Activated naive CD4-positive, alpha-beta T cell treated with anti-CD3 and anti-CD28 coated beads, Interleukin-2, amount 50 U/mL, for 16 hours (primary cell): Measurements from ENCODE around the gene CLN6.
"Not testable (repeated sequence)": the region's sequence is repeated elsewhere in the genome, so short reads cannot be mapped to it uniquely, and the experiment has no call there.

Experiments used
- DNase-seq: peaks from one replicate; pipeline ENCODE4 v3.0.0-alpha.2; 2020

The CLN6 gene

DNA sequence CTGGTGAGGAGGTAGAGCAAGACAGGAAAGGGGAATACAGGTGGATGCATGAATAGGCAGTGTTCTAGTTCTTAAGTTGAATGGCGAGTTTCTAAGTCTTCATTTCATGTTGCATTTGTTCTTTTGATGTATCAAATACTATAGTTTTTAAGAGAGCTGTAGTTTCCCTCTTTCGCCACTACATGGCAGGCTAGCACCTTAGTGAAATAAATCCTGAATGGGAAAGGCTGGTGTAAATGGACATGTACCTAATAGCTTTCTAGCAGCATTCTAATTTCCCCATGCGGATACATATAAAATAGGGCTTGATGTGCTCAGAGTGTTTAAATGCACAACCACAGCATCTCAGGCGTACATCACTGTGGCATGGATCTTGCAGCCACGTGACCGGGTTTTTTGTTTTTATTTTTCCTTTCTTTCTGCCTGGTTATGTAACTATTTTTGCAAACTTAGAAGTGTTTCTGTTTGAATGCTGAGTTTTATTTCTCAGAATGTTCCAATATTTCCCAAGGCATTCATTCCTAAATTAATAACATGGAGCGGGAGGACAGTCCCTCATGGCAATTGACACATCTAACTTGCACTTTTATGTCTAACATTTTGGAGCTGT is 23.5 kb upstream of the CLN6 start:
- peak; percentile 23 for DNase-seq

DNA sequence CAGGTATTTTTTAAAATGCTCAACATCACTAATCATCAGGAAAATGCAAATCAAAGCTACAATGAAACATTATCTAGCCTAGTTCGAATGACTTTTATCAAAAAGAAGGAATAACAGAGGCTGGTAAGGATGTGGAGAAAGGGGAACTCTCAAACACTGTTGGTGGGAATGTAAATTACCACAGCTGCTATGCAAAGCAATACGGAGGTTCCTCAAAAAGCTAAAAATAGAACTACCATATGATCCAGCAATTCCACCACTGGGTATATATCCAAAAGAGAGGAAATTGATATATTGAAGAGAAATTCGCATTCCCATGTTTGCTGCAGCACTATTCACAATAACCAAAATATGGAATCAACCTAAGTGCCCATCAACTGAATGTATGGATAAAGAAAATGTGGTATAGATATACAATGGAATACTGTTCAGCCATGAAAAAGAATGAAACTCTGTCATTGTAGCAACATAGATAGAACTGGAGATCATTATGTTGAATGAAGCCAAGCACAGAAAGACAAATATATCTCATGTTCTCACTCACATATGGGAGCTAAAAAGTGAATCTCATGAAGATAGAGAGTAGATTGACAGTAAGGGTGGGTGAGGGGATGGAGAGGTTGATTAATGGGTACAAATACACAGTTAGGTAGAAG is 19.7 kb upstream of the CLN6 start:
- no peak for DNase-seq

DNA sequence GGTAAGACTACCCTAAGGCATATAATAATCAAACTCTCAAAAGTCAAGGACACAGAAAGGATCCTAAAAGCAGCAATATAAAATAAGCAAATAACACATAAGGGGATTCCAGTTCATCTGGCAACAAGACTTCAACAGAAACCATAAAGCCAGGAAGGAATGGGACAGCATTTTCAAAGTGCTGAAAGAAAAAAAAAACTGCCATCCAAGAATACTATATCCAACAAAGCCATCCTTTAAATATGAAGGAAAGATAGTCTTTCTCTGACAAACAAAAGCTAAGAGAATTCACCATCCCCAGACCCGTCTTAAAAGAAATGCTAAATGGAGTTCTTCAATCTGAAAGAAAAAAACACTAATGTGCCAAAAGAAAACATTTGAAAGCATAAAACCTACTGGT is 14.7 kb upstream of the CLN6 start:
- DNase-seq: no peak

DNA sequence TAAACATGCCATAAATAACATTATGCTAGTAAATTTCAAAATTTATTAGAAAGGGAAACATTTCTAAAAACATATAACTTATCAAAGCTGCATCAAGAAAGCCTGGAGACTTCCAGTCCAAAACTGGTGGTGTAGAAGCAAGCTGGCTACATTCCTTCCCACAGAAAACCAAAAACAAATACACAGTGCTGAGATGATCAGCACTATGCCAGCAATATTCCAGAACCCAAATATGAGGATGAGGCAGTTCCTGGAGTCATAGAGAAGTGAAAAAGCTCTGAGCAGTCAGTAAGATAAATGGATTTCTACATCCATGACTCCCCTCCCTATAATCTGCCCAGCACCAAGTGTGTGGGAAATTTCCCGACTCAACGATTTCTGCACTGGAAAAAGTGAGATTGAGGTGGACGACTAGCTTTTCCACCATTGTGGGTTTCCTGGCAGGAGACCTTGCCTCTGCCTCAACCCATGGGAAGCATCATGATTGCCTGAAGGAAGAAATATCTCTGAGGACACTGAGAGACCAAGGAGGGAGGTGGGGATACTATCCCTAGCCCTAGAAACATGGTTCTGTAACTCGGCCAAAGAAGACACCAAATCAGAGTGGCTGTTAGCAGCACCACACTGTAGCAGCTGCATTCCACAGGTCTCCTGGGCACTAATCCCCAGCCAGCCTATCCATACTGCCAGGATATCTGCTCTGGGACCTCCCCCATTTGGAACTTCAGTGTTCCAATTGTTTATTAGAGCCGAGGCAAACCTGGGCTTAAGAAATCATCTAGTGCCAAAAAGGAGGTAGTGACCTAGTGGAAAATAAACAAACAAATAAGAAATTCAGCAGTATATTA is 11.8 kb upstream of the CLN6 start:
- DNase-seq: no peak

DNA sequence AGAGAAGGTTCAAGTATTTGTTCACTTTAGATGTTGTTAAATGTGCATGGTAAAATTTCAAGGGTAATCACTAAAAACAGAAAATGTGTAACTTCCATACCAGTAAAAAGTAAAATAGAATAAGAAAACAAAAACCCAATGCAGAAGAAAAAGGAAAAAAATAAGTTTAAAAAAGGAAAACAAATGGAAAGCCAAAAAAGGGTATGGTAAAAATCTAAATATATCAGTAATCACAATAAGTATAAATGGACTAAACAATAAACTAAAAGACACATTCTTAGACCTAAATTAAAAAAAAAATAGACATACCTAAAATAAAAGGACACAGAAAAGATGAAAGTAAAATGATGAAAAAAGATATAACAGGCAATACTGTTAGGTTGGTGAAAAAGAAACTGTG is 9.5 kb upstream of the CLN6 start:
- DNase-seq: no peak

DNA sequence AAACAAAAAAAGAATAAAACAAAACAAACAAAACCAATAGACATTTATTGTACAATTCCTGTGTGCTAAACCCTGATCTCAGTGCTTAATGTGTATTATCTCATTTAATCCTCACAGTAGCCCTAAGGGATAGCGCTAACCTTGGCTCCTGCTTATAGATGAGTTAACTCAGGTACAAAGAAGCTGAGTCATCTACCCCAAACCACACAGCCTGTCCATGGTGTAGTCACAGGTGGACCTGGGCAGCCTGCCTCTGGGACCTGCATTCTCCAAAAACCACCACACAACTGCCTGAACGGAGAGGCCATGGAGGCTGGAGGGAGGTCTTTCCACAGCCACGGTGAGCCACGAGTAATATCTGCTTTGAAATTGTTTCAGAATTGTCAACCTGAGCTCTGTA is 5.5 kb upstream of the CLN6 start:
- DNase-seq: no peak

DNA sequence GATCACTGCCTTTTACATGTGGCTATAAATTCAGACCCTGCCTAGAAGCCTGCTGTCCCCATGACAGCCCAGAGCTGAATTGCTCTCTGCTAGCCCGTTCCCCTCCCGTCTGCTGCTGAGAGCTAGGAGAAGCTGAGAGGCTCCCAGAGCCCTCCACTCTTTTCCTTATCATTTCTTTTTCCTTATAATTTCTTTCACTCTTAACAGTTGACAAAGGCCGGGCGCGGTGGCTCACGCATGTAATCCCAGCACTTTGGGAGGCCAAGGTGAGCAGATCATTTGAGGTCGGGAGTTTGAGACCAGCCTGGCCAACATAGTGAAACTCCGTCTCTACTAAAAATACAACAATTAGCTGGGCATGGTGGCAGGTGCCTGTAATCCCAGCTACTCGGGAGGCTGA is 5.0 kb upstream of the CLN6 start:
- not testable (repeated sequence) for DNase-seq

DNA sequence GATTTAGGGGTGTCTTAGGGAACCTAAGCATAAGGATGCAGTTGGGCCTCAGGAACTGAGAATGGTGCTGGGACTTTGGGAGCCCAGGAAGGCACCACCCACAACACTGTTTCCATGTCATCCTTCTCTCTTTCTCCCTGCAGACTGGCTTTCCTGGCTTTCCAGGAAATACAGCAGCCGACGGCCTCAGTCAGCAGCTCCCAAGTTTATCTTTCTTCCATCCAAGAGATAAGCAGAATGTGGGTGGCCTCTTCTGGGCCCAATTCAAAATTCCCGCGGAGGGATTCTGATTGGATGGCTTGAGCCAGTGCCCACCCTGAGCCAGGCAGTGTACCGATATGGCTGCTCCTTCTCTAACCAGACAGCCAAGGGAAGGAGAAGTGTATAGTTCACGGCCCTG is 4.5 kb upstream of the CLN6 start:
- no peak for DNase-seq

DNA sequence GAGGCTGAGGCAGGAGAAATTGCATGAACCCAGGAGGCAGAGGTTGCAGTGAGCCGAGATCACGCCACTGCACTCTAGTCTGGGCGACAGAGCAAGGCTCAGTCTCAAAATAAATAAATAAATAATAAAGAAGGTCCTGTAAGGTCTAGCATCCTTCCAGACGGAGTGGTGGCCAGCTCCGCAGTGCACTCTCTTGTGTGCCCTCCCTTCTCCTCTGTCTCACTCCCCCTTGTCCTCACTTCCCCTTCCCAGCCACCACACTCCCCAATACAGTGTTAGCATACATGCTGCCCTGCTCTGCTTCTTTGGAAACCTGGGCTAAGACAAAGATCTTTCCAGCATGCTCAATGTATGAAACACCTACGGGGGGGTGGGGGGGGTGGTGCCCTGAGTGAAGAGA is 3.4 kb upstream of the CLN6 start:
- DNase-seq: no peak

DNA sequence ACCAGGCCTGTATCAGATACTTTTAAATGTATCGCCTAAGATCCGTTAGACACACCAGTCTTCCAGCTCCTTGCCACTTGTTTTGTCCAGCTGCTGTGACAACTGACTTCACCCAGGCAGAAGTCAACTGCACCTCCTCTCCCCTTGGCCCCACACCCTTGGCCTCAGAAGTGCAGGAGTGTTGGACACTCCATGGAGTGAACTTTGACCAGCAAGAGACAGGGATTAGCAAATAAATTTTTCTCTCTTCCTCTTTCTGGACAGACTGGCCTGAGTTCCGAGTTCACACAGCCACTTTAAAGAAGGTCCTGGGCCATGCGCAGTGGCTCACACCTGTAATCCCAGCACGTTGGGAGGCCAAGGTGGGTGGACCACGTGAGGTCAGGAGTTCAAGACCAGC is 2.9 kb upstream of the CLN6 start:
- DNase-seq: no peak

DNA sequence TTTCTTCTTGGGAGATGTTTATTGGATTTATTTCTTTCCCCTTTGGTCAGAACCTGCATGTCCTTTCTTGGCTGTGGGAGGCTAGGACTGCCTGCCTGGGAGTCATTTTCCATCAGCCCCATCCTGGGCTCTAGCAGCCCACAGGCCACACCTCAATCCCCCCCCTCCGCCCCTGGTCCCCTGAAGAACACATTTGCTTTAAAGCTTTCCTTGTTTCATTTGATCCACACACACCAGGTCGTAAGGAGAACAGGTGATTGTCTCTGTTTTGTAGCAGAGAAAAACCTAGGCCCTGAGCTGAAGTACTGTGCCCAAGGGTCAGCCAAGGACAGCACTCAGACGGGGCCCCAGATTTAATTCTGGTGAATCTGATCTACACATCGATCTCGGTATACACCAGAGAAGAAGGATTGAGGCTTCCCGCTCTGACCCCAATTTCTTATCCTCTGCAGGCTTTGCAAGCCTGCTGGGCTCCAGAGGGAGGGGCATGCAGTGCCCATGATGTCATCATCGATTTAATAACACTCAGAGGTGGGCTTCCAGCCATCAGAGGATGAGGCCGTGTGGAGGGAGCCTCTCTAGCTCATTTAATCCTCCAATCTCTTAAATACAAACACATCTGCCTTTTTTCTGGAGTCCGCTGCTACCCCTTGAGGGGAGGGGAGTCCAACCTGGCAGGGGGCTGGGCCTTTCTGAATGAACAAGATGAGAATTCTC is 1.7 kb upstream of the CLN6 start:
- no peak for DNase-seq

DNA sequence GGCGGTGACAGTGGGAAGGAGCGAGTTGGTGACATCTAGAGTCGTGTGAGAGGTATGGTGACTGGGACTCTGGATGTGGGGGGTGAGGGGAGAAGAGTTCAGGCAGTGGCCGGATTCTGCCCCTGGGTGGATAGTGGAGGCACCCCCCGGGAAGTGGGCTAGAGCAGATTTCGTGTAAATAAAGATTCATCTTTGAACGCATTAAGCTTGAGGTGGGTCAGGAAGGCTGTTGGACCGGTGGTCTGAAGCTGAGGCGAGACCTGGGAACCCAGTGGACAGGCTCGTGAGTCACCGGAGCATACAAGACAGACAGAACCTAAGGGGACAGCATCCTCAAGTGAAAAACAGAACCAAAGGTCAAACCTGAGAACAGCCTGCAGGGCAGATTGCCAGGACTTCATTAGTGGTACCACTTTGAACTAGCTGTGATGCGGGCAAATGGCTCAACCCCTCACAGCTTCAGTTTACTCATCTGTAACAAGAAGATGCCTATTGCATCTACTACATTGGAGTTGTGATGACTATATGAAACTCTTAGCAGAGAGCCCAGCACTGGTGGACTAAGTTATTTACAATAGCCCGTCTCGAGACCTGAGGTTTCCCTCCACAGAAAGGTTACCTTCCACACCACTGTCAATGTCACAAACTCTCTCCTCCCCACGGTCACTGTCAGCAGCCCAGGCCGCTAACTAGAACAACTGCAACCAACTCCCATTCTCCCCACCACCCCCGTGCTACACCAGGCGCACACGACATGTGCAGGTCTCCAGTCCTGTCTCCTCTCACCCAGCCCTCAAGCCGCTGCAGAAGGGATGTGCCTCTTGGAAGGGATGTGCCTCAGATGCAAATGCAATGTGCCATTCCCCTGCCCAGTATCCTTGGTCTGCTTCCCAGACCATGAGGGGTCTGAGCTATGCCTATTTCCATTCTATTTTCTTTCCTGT is 901 bp upstream of the CLN6 start:
- DNase-seq: peak; percentile 28

DNA sequence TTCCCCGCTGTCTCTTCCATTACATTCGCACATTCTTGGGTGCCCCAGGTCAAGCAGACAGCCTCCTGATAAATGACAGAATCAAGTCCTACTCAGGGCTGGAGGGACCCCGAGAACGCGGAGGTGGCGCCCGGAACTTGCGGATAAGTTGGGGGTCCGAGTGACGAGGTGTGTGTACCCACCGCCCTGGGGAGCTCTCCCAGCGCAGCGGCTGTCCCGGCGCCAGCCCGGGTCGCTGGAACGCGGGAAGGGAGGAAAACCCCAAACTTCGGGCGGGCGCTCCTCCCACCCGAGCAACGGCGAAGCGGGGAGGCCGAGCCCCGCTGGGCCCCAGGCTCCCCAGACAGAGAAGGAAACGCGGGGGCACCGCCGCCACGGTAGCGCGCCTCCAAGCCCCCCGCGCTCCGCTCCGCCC is 550 bp downstream of the CLN6 start:
- DNase-seq: no peak

DNA sequence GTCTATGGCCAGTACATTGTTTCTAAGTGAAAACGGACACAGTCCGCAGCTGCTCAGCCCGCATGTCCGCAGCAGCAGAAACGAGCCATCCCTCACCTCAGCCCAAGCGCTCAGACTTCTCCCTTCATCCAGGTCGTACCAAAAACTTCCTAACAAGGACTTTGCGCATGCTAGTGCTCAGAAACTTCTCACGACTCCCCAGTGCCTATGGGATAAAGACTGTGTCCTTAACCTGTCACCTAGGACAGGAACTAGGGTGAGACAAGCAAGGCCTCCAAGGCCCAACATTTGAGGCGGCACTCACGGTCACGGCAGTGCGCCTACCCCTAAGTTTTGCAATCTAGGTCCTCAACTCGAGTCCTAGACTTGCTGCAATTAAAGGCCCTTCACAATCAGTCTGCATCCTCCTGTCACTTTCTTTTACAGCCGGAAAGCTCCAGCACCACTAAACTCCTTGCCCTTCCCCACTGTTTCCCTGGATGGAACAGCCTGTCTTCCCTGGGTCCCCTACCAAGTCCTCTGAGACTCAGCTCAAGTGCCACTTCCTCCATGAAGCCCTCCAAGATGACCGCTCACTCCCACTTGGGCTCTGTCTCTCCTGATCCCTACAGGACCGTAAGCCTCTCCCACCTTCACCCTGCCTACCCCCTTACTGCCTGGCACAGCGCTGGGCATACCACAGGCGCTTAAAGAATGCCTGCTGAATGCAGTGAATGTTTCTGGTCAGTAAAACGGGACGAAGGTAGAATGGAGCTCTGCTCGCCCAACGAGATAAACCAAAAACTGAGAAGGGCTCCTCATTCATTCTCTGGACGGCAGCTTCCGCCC is 1.2 kb downstream of the CLN6 start:
- DNase-seq: no peak

DNA sequence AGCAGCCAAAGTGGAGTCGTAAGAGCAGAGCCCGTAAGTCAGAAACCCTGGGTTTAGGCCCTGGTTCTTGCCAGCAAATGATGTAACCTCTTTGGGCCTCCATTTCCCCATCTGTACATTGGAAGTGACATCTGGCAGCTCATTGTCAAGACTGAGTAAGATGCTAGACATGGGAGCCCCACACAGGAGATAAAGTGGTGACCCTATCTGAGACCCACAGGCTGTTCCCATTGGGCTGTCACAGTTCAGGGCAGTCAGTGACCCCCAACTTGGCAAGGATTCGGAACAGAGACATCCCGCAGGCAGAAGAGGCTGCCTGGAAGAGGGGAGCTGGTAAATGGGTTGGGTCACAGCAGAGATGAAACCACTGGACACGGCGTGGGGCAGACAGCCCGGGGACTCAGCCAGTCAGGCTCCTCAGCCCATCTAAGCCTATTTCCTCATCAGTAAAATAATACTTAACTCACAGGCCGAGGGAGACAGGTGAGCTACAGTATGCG is 1.8 kb downstream of the CLN6 start:
- no peak for DNase-seq

DNA sequence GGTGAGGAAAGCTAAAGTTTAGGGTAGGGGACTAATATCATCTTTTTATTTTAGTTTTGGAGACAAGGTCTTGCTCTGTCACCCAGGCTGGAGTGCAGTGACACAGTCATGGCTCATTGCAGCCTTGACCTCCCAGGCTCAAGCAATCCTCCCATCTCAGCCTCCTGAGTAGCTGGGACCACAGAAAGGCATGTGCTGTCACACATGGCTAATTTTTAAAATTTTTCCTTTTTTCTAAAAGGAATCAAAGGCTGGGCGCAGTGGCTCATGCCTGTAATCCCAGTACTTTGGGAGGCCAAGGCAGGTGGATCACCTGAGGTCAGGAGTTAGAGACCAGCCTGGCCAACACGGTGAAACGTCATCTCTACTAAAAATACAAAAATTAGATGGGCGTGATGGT is 4.1 kb downstream of the CLN6 start:
- DNase-seq: not testable (repeated sequence)

DNA sequence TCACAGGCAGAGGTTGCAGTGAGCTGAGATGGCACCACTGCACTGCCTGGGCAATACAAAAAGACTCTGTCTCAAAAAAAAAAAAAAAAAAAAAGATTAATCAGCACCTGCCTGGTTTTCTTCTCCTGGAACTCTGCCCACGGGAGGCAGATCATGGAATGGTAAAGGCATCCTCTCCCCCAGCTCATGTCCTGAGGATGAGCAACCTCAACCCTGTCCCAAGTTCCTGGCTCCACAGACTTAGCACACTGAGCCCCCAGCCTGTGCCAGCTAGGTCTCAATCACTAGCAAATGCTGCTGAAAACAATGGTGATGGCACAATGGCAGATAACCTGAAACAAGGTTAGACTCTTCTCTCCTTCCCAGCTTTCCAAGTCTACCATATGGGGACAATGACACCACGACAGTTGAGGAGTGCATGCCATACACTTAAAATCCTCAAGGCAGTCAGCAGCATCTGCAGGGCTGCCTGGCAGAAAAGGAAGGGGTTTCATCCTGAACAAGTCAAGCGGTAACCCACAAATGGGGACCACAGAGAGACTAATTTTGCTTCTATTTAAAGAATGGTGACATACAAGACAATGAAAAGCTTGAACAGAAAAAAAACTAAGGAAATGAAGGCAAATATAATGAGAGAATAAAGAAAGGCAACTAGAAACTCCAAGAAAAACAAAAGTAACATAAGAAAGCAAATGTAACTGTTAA is 4.8 kb downstream of the CLN6 start:
- no peak for DNase-seq

DNA sequence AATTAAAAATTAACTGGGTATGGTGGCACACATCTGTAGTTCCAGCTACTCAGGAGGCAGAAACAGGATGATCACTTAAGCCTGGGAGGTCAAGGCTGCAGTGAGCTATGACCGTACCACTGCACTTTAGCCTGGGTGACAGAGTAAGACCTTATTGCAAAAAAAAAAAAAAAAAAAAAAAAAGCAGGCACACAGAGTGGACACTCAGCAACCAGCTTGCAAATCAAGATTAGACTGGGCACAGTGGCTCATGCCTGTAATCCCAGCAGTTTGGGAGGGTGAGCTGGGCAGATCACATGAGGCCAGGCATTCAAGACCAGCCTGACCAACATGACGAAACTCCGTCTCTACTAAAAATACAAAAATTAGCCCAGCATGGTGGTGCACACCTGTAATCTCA is 5.4 kb downstream of the CLN6 start:
- no peak for DNase-seq

DNA sequence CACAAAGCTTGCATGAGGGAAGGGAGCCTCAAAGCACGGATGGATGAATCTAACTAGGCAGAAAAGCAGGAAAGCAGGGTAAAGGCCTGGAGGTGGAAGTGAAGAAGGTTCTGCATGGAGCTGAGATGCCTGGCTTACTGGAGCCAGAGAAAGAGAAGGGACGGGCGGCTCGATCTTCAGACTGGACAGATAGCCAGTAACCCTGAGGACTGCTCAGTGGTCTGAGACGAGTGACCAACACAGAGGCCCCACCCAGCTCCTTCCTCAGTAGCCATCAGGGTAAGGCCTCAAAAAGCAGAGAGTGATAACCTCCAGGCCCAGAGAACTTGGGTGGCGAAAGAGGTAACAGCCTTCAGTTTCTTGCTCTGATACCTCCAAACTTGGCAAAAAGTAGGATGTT is 6.4 kb downstream of the CLN6 start:
- DNase-seq: no peak

DNA sequence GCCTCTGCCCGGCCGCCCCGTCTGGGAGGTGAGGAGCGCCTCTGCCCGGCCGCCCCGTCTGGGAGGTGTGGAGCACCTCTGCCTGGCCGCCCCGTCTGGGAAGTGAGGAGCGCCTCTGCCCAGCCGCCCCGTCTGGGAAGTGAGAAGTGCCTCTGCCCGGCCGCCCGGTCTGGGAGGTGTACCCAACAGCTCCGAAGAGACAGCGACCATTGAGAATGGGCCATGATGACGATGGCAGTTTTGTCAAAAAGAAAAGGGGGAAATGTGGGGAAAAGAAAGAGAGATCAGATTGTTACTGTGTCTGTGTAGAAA is 7.1 kb downstream of the CLN6 start:
- DNase-seq: not testable (repeated sequence)
